Mucosa of descending colon (tissue), 3 donors: ENCODE results near the gene BHMT2. TPM values are rescaled to one million over a fixed set of nuclear protein-coding genes. Genes with fewer than 3 reads are reported as not detected.

Source experiments
- ATAC-seq: fragments of 200-7000 bp; cut with Tn5 transposase; one replicate; pipeline ENCODE4 v1.9.1; 2020; ENCODE audit warnings: mild to moderate bottlenecking, moderate library complexity
- DNase-seq, 3 donors: peaks; one replicate each; pipeline ENCODE4 v3.0.0-alpha.2; 2020
- H3K36me3 ChIP-seq: fragments of 200-600 bp; one replicate; pipeline ENCODE4 v1.8.0; 2021; ENCODE audit warnings: low read depth, mild to moderate bottlenecking
- H3K4me1 ChIP-seq: fragments of 200-600 bp; one replicate; pipeline ENCODE4 v1.8.0; 2021; ENCODE audit warnings: low read depth, mild to moderate bottlenecking
- H3K4me3 ChIP-seq: fragments of 200-600 bp; one replicate; pipeline ENCODE4 v1.8.0; 2021; ENCODE audit warnings: mild to moderate bottlenecking
- H3K9me3 ChIP-seq: fragments of 200-600 bp; one replicate; pipeline ENCODE4 v1.8.0; 2021; ENCODE audit warnings: mild to moderate bottlenecking
- intact Hi-C, 2 donors: fragments of 100-400 bp; cut with DNase I in 1 of 2; cut with micrococcal nuclease in 1 of 2; formaldehyde crosslinking; loops; one replicate each; pipeline versions ENCODE4 v1.11.0 to v1.11.1; 2022; cut with DNase I, micrococcal nuclease
- total RNA-seq, 3 donors: library from RNA; stranded (reverse); fragmentation: NEBNext Ultra II Directional in 2 of 3; extraction: Animal tissue kit (Norgen Biotek cat#: 25700) in 2 of 3; gene quantifications; one replicate each; pipeline versions ENCODE4 v1.2.1 to v1.2.4, GENCODE V29; 2021 to 2023
- TF ChIP-seq, protein P1 (sequence below): fragments of 200-600 bp; IDR thresholded peaks from one replicate; pipeline ENCODE4 v1.8.0; 2022; ENCODE audit warnings: antibody characterized with exemption, mild to moderate bottlenecking
- donor health status: DM: no; HTN: no; CAD: no; lungs with moderate emphysema.
- donor health status: DM: no; HTN: no; CAD: no.
- donor health status: DM: no; HTN: yes; CAD: no.

BHMT2 gene
- total RNA-seq, 3 donors from 2014 or later, result 0.49 to 17.7 (median 0.70) TPM

DNA sequence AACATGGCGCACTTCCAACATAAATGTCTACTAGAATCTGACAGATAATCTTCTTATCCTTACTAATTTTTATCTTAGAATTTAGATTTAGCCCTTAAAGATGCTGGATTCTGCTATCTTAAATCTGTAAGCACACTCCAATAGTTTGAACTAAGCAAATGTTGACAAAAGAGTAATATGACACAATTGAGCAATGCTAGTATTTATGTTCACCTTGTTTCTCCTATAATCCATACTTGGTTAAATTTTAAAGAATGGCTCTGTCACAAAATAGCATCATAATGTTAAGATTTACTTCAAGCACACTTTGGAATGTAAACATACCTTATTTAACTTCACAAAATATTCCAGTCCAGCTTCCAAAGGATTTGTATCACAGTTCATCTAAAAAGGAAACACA lies 45.6 kb upstream of the BHMT2 start:
- DNase-seq (no peak), ATAC-seq (no peak)
- Histone ChIP-seq H3K4me1 (peaks cover 4% of the 10 kb centered on the region), H3K36me3 (no peaks in the 10 kb centered on the region), H3K9me3 (no peaks in the 10 kb centered on the region), H3K4me3 (no peak overlapping the region)
- TF ChIP-seq, protein P1, sequence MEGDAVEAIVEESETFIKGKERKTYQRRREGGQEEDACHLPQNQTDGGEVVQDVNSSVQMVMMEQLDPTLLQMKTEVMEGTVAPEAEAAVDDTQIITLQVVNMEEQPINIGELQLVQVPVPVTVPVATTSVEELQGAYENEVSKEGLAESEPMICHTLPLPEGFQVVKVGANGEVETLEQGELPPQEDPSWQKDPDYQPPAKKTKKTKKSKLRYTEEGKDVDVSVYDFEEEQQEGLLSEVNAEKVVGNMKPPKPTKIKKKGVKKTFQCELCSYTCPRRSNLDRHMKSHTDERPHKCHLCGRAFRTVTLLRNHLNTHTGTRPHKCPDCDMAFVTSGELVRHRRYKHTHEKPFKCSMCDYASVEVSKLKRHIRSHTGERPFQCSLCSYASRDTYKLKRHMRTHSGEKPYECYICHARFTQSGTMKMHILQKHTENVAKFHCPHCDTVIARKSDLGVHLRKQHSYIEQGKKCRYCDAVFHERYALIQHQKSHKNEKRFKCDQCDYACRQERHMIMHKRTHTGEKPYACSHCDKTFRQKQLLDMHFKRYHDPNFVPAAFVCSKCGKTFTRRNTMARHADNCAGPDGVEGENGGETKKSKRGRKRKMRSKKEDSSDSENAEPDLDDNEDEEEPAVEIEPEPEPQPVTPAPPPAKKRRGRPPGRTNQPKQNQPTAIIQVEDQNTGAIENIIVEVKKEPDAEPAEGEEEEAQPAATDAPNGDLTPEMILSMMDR, result no peak
- intact Hi-C loops, result loop anchor here (2.0 to 10.0 kb wide), 3 partner anchors 109 to 441 kb away; no protein-coding TSS in a partner anchor

GRCh38 chr5:79025054-79025472 lies 44.5 kb upstream of the BHMT2 start:
- TF ChIP-seq, protein P1, result peak; percentile 84
- intact Hi-C loops, result loop anchor here (2.0 to 10.0 kb wide), 3 partner anchors 108 to 440 kb away; no protein-coding TSS in a partner anchor
- DNase-seq (peak in 2 of 3 donors; percentile 55 to 69), ATAC-seq (peak; percentile 78)
- Histone ChIP-seq H3K9me3 (no peaks in the 10 kb centered on the region), H3K36me3 (no peaks in the 10 kb centered on the region), H3K4me1 (peaks cover 4% of the 10 kb centered on the region), H3K4me3 (no peak overlapping the region)

DNA sequence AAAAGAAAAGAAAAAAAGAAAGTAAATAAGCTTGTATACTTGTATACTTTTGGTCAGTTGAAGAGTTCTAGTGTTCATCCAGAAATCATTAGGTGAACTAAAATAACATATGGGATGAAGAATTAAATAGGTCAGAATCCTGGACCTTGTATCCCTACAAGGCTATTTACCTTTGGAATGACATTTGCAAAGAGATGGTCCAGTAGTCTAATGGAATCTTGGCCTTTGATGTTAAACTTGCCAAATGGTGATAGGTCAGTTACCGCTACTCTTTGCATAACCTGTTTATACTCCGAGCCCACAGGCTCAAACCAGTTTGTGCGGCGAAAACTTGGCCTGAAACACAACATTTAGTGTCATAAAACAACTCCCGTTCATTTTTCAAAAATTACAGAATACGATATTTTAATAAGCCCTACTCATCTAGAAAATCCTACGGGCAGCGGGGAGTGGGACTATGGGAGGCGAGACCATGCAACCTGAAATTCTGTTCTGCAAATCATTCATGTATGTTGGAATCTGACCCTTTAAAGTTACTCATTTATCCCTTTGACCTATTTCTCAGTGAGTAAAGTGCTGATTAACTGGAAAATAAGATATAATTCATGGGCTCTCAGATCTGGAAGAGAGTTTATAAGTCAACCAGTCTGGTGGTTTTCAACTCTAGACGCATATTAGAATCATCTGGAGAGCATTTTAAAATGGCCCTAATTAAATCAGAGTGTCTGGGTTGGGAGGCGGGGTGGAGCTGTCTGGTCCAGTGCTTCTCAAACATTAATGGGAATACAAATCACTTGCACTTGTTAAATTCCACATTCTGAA lies 38.7 kb upstream of the BHMT2 start:
- no peaks in the 10 kb centered on the region for H3K9me3 ChIP-seq
- no peak for DNase-seq
- no peak overlapping the region for H3K4me3 ChIP-seq
- H3K4me1 ChIP-seq, result no peaks in the 10 kb centered on the region
- intact Hi-C loops, result no loop called here
- TF ChIP-seq, protein P1, result no peak
- H3K36me3 ChIP-seq, result no peaks in the 10 kb centered on the region
- no peak for ATAC-seq

GRCh38 chr5:79031485-79031867 lies 38.1 kb upstream of the BHMT2 start:
- Histone ChIP-seq H3K9me3 (no peaks in the 10 kb centered on the region), H3K36me3 (no peaks in the 10 kb centered on the region), H3K4me3 (no peak overlapping the region), H3K4me1 (no peaks in the 10 kb centered on the region)
- TF ChIP-seq, protein P1, result no peak
- intact Hi-C loops, result no loop called here
- ATAC-seq (no peak), DNase-seq (no peak)

DNA sequence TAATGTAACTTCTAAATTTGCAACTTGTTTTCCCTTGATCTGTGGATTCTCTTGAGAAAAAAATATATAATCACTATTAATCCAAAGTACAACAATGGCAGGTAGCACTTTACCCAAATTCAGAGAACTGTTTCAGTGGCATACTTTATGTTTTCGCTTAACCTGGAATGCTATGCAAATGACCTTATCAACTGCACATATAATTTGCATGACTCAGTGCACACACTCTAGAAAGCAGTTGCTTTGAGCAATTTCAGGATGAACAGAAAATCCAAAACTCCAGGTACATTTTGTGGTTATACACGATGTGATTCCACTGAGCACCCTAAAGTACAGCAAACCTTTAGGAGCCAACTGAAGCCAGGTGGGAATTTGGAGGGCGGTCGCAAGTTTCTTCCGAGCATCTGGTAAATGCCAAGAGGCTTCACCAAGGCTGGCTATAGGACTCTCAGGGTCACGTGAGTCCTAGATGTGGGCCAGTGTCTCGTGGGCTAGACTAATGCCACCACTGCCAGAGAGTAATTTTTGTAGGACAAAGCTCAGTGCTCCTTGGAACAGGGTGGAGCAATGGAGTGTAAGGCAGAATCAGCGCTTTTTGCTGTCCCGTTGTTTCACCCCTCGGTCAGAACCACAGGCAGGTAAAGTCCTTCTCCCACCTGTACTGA lies 37.4 kb upstream of the BHMT2 start:
- TF ChIP-seq, protein P1, result no peak
- DNase-seq (no peak), ATAC-seq (no peak)
- Histone ChIP-seq H3K36me3 (no peaks in the 10 kb centered on the region), H3K4me3 (no peak overlapping the region), H3K9me3 (no peaks in the 10 kb centered on the region), H3K4me1 (no peaks in the 10 kb centered on the region)
- intact Hi-C loops, result no loop called here
